Measurements from ENCODE around the gene ITPRID1. TPM values are rescaled to one million over a fixed set of nuclear protein-coding genes. Genes with fewer than 3 reads are reported as not detected.

Gene ITPRID1
- total RNA-seq, 1 donor from 2014 or later: not detected

GRCh38 chr7:31688996-31689395 lies 175.1 kb downstream of the ITPRID1 start:
- ChIA-PET POLR2A (no interaction called here), CTCF (no interaction called here)
- Mint-ChIP-seq H3K4me1 (peaks cover 31% of the 10 kb centered on the region), H3K9me3 (peaks cover 2% of the 10 kb centered on the region), H3K4me3 (no peak overlapping the region), H3K36me3 (ENCODE audit: low read depth) (no peaks in the 10 kb centered on the region), H3K27ac (no peak overlapping the region), H3K27me3 (peaks cover 2% of the 10 kb centered on the region)
- ATAC-seq (ENCODE audit: low read depth): no peak
- TF ChIP-seq, protein P1, sequence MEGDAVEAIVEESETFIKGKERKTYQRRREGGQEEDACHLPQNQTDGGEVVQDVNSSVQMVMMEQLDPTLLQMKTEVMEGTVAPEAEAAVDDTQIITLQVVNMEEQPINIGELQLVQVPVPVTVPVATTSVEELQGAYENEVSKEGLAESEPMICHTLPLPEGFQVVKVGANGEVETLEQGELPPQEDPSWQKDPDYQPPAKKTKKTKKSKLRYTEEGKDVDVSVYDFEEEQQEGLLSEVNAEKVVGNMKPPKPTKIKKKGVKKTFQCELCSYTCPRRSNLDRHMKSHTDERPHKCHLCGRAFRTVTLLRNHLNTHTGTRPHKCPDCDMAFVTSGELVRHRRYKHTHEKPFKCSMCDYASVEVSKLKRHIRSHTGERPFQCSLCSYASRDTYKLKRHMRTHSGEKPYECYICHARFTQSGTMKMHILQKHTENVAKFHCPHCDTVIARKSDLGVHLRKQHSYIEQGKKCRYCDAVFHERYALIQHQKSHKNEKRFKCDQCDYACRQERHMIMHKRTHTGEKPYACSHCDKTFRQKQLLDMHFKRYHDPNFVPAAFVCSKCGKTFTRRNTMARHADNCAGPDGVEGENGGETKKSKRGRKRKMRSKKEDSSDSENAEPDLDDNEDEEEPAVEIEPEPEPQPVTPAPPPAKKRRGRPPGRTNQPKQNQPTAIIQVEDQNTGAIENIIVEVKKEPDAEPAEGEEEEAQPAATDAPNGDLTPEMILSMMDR (IDR thresholded peaks at IDR 0.05): no peak
- no peak for DNase-seq
- intact Hi-C loops (cut with micrococcal nuclease): no loop called here

GRCh38 chr7:31690935-31691334 lies 177.0 kb downstream of the ITPRID1 start:
- DNase-seq: no peak
- H3K9me3 Mint-ChIP-seq: no peaks in the 10 kb centered on the region
- no peak overlapping the region for H3K27ac Mint-ChIP-seq
- ChIA-PET CTCF (no interaction called here), POLR2A (no interaction called here)
- no peak for ATAC-seq (ENCODE audit: low read depth)
- peaks cover 2% of the 10 kb centered on the region for H3K27me3 Mint-ChIP-seq
- TF ChIP-seq, protein P1 (IDR thresholded peaks at IDR 0.05): no peak
- intact Hi-C loops (cut with micrococcal nuclease): no loop called here
- H3K4me1 Mint-ChIP-seq: peaks cover 34% of the 10 kb centered on the region
- no peaks in the 10 kb centered on the region for H3K36me3 Mint-ChIP-seq (ENCODE audit: low read depth)
- no peak overlapping the region for H3K4me3 Mint-ChIP-seq

- Mint-ChIP-seq H3K36me3 (ENCODE audit: low read depth) (no peaks in the 10 kb centered on the region), H3K27me3 (peaks cover 2% of the 10 kb centered on the region), H3K4me3 (no peak overlapping the region), H3K4me1 (peaks cover 34% of the 10 kb centered on the region), H3K9me3 (no peaks in the 10 kb centered on the region), H3K27ac (no peak overlapping the region)
- ChIA-PET POLR2A (no interaction called here), CTCF (no interaction called here)
- no peak for DNase-seq
- TF ChIP-seq, protein P1 (IDR thresholded peaks at IDR 0.05): no peak
- intact Hi-C loops (cut with micrococcal nuclease): no loop called here
- no peak for ATAC-seq (ENCODE audit: low read depth)
Observed at GRCh38 chr7:31692451-31692850, 178.6 kb downstream of the ITPRID1 start.

DNA sequence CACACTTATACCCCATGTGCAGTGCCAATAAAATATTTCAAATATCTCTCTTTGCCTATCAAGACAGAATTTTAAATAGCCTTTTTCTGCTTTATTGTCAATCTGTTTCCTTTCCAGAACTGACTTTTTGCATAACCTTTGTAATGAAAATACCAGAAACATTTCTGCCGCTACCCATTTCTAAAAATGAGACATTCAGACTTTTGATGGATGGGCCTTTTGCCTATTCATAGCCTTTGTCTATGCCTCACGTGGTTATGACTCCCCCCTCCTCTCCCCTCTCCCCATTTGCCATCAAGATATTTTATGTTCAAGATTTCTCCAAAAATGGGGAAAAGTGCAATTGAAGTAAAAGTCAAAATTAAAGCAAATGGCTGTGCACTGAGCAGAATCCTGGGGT lies 179.0 kb downstream of the ITPRID1 start:
- peaks cover 2% of the 10 kb centered on the region for H3K27me3 Mint-ChIP-seq
- ChIA-PET CTCF (no interaction called here), POLR2A (no interaction called here)
- no peak for ATAC-seq (ENCODE audit: low read depth)
- peaks cover 32% of the 10 kb centered on the region for H3K4me1 Mint-ChIP-seq
- intact Hi-C loops (cut with micrococcal nuclease): no loop called here
- TF ChIP-seq, protein P1 (IDR thresholded peaks at IDR 0.05): no peak
- H3K36me3 Mint-ChIP-seq (ENCODE audit: low read depth): no peaks in the 10 kb centered on the region
- no peak overlapping the region for H3K4me3 Mint-ChIP-seq
- DNase-seq: no peak
- H3K9me3 Mint-ChIP-seq: no peaks in the 10 kb centered on the region
- no peak overlapping the region for H3K27ac Mint-ChIP-seq

DNA sequence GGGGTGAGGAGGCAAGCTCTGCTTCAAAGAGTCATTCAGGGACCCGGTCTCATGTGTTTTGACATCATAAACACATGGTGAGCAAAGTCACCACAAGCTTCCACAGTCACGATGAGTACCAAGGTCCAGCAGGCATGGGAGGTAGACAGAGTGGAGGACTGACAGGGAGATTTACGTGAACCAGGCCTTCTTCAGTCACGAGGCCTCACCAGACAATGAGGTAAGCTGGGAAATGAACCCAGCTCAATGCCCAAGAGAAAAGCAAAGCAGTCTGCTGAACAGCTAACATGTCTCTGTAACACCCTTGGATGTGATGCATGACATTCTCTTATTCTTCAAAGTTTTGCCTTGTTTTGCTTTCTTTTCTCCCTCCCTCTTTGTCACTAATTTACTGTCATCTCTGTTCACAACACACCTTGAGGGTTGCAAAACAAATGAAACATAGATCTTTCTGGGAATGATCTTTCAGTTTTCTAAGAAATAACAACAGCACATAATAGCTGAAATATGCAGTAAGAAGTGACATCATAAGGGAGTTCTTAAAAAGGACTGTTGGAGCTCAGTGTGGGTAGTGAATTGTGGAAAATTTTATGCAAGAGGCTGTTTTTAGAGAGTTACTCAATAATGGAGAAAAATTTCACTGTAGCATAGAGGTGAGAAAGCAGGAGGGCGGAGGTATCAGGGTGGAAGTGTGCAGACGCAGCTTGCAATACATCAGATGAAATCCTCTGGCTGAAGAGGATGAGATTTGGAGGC lies 182.1 kb downstream of the ITPRID1 start:
- peaks cover 2% of the 10 kb centered on the region for H3K27me3 Mint-ChIP-seq
- DNase-seq: no peak
- H3K27ac Mint-ChIP-seq: peak overlapping the region; percentile 18
- H3K36me3 Mint-ChIP-seq (ENCODE audit: low read depth): no peaks in the 10 kb centered on the region
- H3K4me1 Mint-ChIP-seq: peaks cover 7% of the 10 kb centered on the region
- intact Hi-C loops (cut with micrococcal nuclease): no loop called here
- CTCF ChIA-PET: no interaction called here
- ATAC-seq (ENCODE audit: low read depth): peak; percentile 34
- TF ChIP-seq, protein P1 (IDR thresholded peaks at IDR 0.05): no peak
- no peaks in the 10 kb centered on the region for H3K9me3 Mint-ChIP-seq
- no peak overlapping the region for H3K4me3 Mint-ChIP-seq
- POLR2A ChIA-PET: interaction anchor here (1.1 kb wide), 1 partner anchor 9 kb away, joined by 3 read pairs; no protein-coding TSS in a partner anchor
